Glutamatergic neuron (in vitro differentiated cells): ENCODE data around the gene SS18L1. TPM values are rescaled to one million over a fixed set of nuclear protein-coding genes. Genes with fewer than 3 reads are reported as not detected.

Experiments used
- DNase-seq: peaks from one replicate; pipeline ENCODE4 v3.0.0; 2022
- H3K27ac Mint-ChIP-seq: one replicate; pipeline ENCODE4 v1.8.0; 2020; ENCODE audit warnings: mild to moderate bottlenecking, mixed read lengths, inconsistent platforms; ENCODE audit not compliant: unreplicated experiment
- H3K27me3 Mint-ChIP-seq: one replicate; pipeline ENCODE4 v1.8.0; 2020; ENCODE audit warnings: mild to moderate bottlenecking, moderate library complexity, mixed read lengths, inconsistent platforms; ENCODE audit not compliant: unreplicated experiment
- H3K36me3 Mint-ChIP-seq: one replicate; pipeline ENCODE4 v1.8.0; 2020; ENCODE audit warnings: mild to moderate bottlenecking, mixed read lengths, inconsistent platforms; ENCODE audit not compliant: unreplicated experiment
- H3K4me1 Mint-ChIP-seq: one replicate; pipeline ENCODE4 v1.8.0; 2020; ENCODE audit warnings: mild to moderate bottlenecking, low read depth, mixed read lengths, inconsistent platforms; ENCODE audit not compliant: unreplicated experiment
- H3K4me3 Mint-ChIP-seq: one replicate; pipeline ENCODE4 v1.8.0; 2020; ENCODE audit warnings: mild to moderate bottlenecking, mixed read lengths, inconsistent platforms; ENCODE audit not compliant: unreplicated experiment
- H3K9me3 Mint-ChIP-seq: one replicate; pipeline ENCODE4 v1.8.0; 2020; ENCODE audit warnings: mild to moderate bottlenecking, moderate library complexity, mixed read lengths, inconsistent platforms; ENCODE audit not compliant: unreplicated experiment
- total RNA-seq: library from RNA; stranded (reverse); fragmentation: NEBNext Ultra II Directional; extraction: Animal tissue kit (Norgen Biotek cat#: 25700); gene quantifications from one replicate; pipeline ENCODE4 v1.2.1, GENCODE V29; 2021; ENCODE audit not compliant: unreplicated experiment
- TF ChIP-seq, protein P1 (sequence below): fragments of 200-600 bp; sonication (generic); IDR thresholded peaks from one replicate; pipeline ENCODE4 v1.5.0; 2021; ENCODE audit not compliant: partially characterized antibody, unreplicated experiment

Gene SS18L1
- total RNA-seq, 1 donor from 2014 or later: 50.4 TPM

- Mint-ChIP-seq H3K4me1 (peaks cover 23% of the 10 kb centered on the region), H3K4me3 (peak overlapping the region; percentile 93), H3K27ac (peak overlapping the region; percentile 72), H3K36me3 (no peaks in the 10 kb centered on the region), H3K27me3 (peaks cover 2% of the 10 kb centered on the region), H3K9me3 (peaks cover 9% of the 10 kb centered on the region)
- TF ChIP-seq, protein P1, sequence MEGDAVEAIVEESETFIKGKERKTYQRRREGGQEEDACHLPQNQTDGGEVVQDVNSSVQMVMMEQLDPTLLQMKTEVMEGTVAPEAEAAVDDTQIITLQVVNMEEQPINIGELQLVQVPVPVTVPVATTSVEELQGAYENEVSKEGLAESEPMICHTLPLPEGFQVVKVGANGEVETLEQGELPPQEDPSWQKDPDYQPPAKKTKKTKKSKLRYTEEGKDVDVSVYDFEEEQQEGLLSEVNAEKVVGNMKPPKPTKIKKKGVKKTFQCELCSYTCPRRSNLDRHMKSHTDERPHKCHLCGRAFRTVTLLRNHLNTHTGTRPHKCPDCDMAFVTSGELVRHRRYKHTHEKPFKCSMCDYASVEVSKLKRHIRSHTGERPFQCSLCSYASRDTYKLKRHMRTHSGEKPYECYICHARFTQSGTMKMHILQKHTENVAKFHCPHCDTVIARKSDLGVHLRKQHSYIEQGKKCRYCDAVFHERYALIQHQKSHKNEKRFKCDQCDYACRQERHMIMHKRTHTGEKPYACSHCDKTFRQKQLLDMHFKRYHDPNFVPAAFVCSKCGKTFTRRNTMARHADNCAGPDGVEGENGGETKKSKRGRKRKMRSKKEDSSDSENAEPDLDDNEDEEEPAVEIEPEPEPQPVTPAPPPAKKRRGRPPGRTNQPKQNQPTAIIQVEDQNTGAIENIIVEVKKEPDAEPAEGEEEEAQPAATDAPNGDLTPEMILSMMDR: no peak
- DNase-seq: no peak
Observed at GRCh38 chr20:62123450-62124118, 20.0 kb upstream of the SS18L1 start.

- Mint-ChIP-seq H3K27ac (no peak overlapping the region), H3K36me3 (no peaks in the 10 kb centered on the region), H3K27me3 (peaks cover 5% of the 10 kb centered on the region), H3K9me3 (peaks cover 4% of the 10 kb centered on the region), H3K4me1 (peaks cover 23% of the 10 kb centered on the region), H3K4me3 (no peak overlapping the region)
- DNase-seq: no peak
- TF ChIP-seq, protein P1: no peak
Observed at GRCh38 chr20:62126141-62126540, 17.4 kb upstream of the SS18L1 start.

DNA sequence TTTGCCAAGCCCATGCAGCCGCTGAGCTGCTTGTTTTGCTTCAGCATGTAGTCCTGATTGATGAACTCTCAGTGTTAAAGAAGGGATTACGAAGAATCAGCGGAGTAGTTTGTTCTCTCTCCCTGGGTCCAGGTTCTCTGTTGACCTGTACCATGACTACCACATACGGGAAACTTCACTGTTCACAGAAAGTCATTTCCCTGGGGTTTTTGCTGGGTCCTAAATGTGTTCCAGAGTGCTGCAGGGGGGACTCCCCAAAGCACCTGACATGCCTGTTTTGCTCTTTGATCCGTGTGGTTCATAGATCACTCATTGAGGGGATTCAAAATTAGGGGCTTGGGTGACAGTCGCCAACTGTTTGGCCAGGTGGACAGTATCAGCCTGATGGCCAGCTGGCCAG is 15.8 kb upstream of the SS18L1 start:
- no peak for DNase-seq
- Mint-ChIP-seq H3K27ac (peak overlapping the region; percentile 56), H3K4me1 (peaks cover 27% of the 10 kb centered on the region), H3K27me3 (peaks cover 9% of the 10 kb centered on the region), H3K9me3 (peaks cover 7% of the 10 kb centered on the region), H3K36me3 (peaks cover 6% of the 10 kb centered on the region), H3K4me3 (peak overlapping the region; percentile 36)
- TF ChIP-seq, protein P1: no peak

DNA sequence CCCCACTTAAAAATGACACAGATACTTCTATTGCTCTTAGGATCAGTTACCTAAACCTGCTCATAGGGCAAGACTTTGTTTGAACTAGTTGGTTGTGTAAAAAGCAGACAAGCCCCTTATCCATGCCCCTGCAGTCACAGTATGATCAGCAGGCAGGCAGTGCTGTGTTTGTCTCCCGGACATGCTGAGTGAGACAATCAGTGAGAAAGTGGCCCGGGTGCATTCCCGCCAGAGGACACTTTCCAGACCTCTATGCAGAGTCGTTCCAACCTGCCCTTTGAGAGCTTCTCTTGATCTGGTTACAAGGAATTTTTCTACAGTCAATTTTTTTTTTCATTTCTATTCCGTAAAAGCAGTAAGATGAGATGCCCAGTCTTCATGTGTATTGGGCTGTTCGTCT is 15.1 kb upstream of the SS18L1 start:
- TF ChIP-seq, protein P1: no peak
- peaks cover 9% of the 10 kb centered on the region for H3K27me3 Mint-ChIP-seq
- H3K4me1 Mint-ChIP-seq: peaks cover 26% of the 10 kb centered on the region
- no peak for DNase-seq
- peaks cover 6% of the 10 kb centered on the region for H3K36me3 Mint-ChIP-seq
- H3K4me3 Mint-ChIP-seq: no peak overlapping the region
- peaks cover 5% of the 10 kb centered on the region for H3K9me3 Mint-ChIP-seq
- H3K27ac Mint-ChIP-seq: peak overlapping the region; percentile 56

DNA sequence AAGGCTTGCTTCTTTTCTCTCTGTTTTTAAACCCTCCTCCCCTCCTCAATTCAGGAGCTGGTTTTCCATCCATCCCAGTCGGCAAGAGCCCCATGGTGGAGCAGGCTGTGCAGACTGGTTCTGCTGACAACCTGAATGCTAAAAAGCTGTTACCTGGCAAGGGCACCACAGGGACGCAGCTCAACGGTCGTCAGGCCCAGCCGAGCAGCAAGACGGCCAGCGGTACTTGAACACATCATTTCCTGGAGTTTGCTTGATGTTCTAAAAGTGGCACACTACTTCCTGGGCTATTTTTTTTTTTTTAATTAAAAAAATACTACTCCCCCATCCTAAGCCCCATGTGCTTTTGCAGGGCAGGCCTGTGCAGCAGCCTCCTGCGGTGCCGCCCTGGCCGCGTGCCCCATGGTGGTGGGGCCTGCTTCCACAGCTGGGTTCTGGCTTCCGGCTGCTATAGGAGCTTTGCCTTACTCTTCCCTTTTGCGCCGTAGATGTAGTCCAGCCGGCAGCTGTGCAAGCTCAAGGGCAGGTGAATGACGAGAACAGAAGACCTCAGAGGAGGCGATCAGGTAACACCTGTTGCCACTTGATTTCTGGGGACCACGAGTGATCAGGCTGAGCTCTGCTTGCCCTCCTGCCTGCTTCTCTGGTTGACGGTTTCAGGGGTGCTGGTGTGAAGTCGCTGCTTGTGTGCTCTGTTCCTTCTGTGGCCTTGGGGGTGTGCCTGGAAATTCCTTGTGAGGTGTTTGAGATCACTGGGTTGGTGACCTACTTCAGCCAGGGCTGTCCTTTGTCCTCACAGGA is 13.6 kb upstream of the SS18L1 start:
- DNase-seq: no peak
- H3K36me3 Mint-ChIP-seq: peaks cover 6% of the 10 kb centered on the region
- H3K9me3 Mint-ChIP-seq: peaks cover 5% of the 10 kb centered on the region
- H3K27me3 Mint-ChIP-seq: peaks cover 9% of the 10 kb centered on the region
- H3K4me3 Mint-ChIP-seq: no peak overlapping the region
- no peak overlapping the region for H3K27ac Mint-ChIP-seq
- H3K4me1 Mint-ChIP-seq: peaks cover 17% of the 10 kb centered on the region
- TF ChIP-seq, protein P1: no peak
